Measurements from ENCODE around the gene MAGEL2. TPM values are rescaled to one million over a fixed set of nuclear protein-coding genes. Genes with fewer than 3 reads are reported as not detected.

MAGEL2 gene
- polyA plus RNA-seq, 1 of the 3 experiments (the other 2 are of a cell fraction) = 0.03 TPM

DNA sequence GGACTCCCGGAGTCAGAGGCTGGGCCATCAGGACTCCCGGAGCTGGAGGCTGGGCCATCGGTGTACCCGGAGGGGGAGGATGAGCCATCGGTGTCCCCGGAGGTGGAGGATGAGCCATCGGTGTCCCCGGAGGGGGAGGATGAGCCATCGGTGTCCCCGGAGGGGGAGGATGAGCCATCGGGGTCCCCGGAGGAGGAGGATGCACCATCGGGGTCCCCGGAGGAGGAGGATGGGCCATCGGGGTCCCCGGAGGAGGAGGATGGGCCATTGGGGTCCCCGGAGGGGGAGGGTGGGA lies 719 bp downstream of the MAGEL2 start:
- Histone ChIP-seq H3K9ac (no peak overlapping the region), H3K27me3 (ENCODE audit: insufficient read depth) (peaks cover 20% of the 10 kb centered on the region; the same call in 1 of the 2 replicates), H3K36me3 (replicated peaks in 1 of 2; ENCODE audit: control insufficient read depth in 1 of 2, insufficient read depth in 2 of 2, low read length in 1 of 2) (no peaks in the 10 kb centered on the region), H3K79me2 (ENCODE audit: insufficient read depth) (no peaks in the 10 kb centered on the region), H4K20me1 (ENCODE audit: insufficient read depth) (no peaks in the 10 kb centered on the region), H3K4me3 (ENCODE audit: low read depth in 2 of 2, low read length in 1 of 2) (peak overlapping the region in 1 of 2 experiments; percentile 61; a peak in 3 of 4 replicates), H3K9me3 (no peaks in the 10 kb centered on the region), H2AFZ (ENCODE audit: low read depth) (no peak overlapping the region), H3K4me2 (peak overlapping the region; percentile 79), H3F3A (replicated peaks; ENCODE audit: insufficient read depth) (no peaks in the 10 kb centered on the region), H3K27ac (ENCODE audit: low read depth in 2 of 2, low read length in 1 of 2) (no peak overlapping the region), H3K4me1 (ENCODE audit: control insufficient read depth in 1 of 2, insufficient read depth in 2 of 2, low read depth in 1 of 2, low read length in 1 of 2) (no peaks in the 10 kb centered on the region), H3K9me2 (no peaks in the 10 kb centered on the region)
- no peak for DNase-seq
- CTCF ChIA-PET = interaction anchor here (1.0 kb wide), 1 partner anchor 18 kb away, joined by 4 read pairs; no protein-coding TSS in a partner anchor
- TF ChIP-seq PBX3 (IDR thresholded peaks at IDR 0.05) = no peak
- TF ChIP-seq MXI1 (IDR thresholded peaks at IDR 0.05; ENCODE audit: low read depth, low read length) = no peak
- 31% methylated on average over 15 of the region's 17 CpGs for WGBS (ENCODE audit: low lambda C conversion rate)
- POLR2A ChIA-PET = interaction anchor here (0.7 kb wide), 1 partner anchor 10 kb away, joined by 3 read pairs; no protein-coding TSS in a partner anchor

GRCh38 chr15:23646165-23647000 lies 1.3 kb downstream of the MAGEL2 start:
- Histone ChIP-seq H3K27ac (ENCODE audit: low read depth in 2 of 2, low read length in 1 of 2) (no peak overlapping the region), H3F3A (replicated peaks; ENCODE audit: insufficient read depth) (no peaks in the 10 kb centered on the region), H4K20me1 (ENCODE audit: insufficient read depth) (no peaks in the 10 kb centered on the region), H3K4me2 (peak overlapping the region; percentile 79; the same call in 1 of the 2 replicates), H3K9me3 (no peaks in the 10 kb centered on the region), H3K36me3 (replicated peaks in 1 of 2; ENCODE audit: control insufficient read depth in 1 of 2, insufficient read depth in 2 of 2, low read length in 1 of 2) (no peaks in the 10 kb centered on the region), H3K9me2 (no peaks in the 10 kb centered on the region), H3K4me1 (ENCODE audit: control insufficient read depth in 1 of 2, insufficient read depth in 2 of 2, low read depth in 1 of 2, low read length in 1 of 2) (no peaks in the 10 kb centered on the region), H3K27me3 (ENCODE audit: insufficient read depth) (peaks cover 20% of the 10 kb centered on the region; the same call in 1 of the 2 replicates), H3K4me3 (ENCODE audit: low read depth in 2 of 2, low read length in 1 of 2) (peak overlapping the region in 1 of 2 experiments; percentile 61; a peak in 1 of 4 replicates), H3K79me2 (ENCODE audit: insufficient read depth) (no peaks in the 10 kb centered on the region), H2AFZ (ENCODE audit: low read depth) (no peak overlapping the region), H3K9ac (no peak overlapping the region)
- 79% methylated on average over 18 of the region's 51 CpGs for WGBS (ENCODE audit: low lambda C conversion rate)
- no peak for TF ChIP-seq EP300 (IDR thresholded peaks at IDR 0.05; ENCODE audit: borderline replicate concordance in 1 of 2, low read depth in 1 of 2, low read length in 1 of 2)
- TF ChIP-seq TEAD4 (IDR thresholded peaks at IDR 0.05; ENCODE audit: borderline replicate concordance, insufficient read depth) = no peak
- CTCF ChIA-PET = no interaction called here
- POLR2A ChIA-PET = no interaction called here
- peak; percentile 23 for DNase-seq

GRCh38 chr15:23645371-23646164 lies 2.1 kb downstream of the MAGEL2 start:
- H3K9me3 ChIP-seq = no peaks in the 10 kb centered on the region
- no peak overlapping the region for H3K4me2 ChIP-seq
- ChIA-PET POLR2A (no interaction called here), CTCF (interaction anchor here (1.9 to 2.6 kb wide), 2 partner anchors 215 to 233 kb away, joined by 7 to 13 read pairs; no protein-coding TSS in a partner anchor)
- no peaks in the 10 kb centered on the region for H3K4me1 ChIP-seq (ENCODE audit: control insufficient read depth in 1 of 2, insufficient read depth in 2 of 2, low read depth in 1 of 2, low read length in 1 of 2)
- no peak overlapping the region for H3K4me3 ChIP-seq (ENCODE audit: low read depth in 2 of 2, low read length in 1 of 2)
- H3K27ac ChIP-seq (ENCODE audit: low read depth in 2 of 2, low read length in 1 of 2) = no peak overlapping the region
- H3K9ac ChIP-seq = no peak overlapping the region
- no peaks in the 10 kb centered on the region for H3K36me3 ChIP-seq (replicated peaks in 1 of 2; ENCODE audit: control insufficient read depth in 1 of 2, insufficient read depth in 2 of 2, low read length in 1 of 2)
- no peaks in the 10 kb centered on the region for H3K9me2 ChIP-seq
- H4K20me1 ChIP-seq (ENCODE audit: insufficient read depth) = no peaks in the 10 kb centered on the region
- H3F3A ChIP-seq (replicated peaks; ENCODE audit: insufficient read depth) = no peaks in the 10 kb centered on the region
- WGBS (ENCODE audit: low lambda C conversion rate) = 67% methylated on average over 16 of the region's 40 CpGs
- H3K79me2 ChIP-seq (ENCODE audit: insufficient read depth) = no peaks in the 10 kb centered on the region
- no peak overlapping the region for H2AFZ ChIP-seq (ENCODE audit: low read depth)
- DNase-seq = peak; percentile 10
- peaks cover 20% of the 10 kb centered on the region; the same call in 1 of the 2 replicates for H3K27me3 ChIP-seq (ENCODE audit: insufficient read depth)
- TF ChIP-seq EZH2phosphoT487 (IDR thresholded peaks at IDR 0.05; ENCODE audit: borderline replicate concordance, low read depth) (no peak), RFX5 (IDR thresholded peaks at IDR 0.05; ENCODE audit: low read length) (no peak), NRF1 (IDR thresholded peaks at IDR 0.05; ENCODE audit: low read depth, low read length) (no peak), PBX3 (IDR thresholded peaks at IDR 0.05) (no peak), USF2 (IDR thresholded peaks at IDR 0.05; ENCODE audit: borderline replicate concordance, low read depth, low read length) (no peak), SMC3 (IDR thresholded peaks at IDR 0.05; ENCODE audit: low read depth, low read length) (no peak), RCOR1 (IDR thresholded peaks at IDR 0.05; ENCODE audit: low read length) (no peak), GABPA (IDR thresholded peaks at IDR 0.05; ENCODE audit: low read depth) (no peak), POLR2AphosphoS5 (IDR thresholded peaks at IDR 0.05; ENCODE audit: low read depth, low read length) (no peak)
- TF ChIP-seq, protein P1, sequence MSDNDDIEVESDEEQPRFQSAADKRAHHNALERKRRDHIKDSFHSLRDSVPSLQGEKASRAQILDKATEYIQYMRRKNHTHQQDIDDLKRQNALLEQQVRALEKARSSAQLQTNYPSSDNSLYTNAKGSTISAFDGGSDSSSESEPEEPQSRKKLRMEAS (IDR thresholded peaks at IDR 0.05; ENCODE audit: low read depth) = no peak
- TF ChIP-seq, protein P2, sequence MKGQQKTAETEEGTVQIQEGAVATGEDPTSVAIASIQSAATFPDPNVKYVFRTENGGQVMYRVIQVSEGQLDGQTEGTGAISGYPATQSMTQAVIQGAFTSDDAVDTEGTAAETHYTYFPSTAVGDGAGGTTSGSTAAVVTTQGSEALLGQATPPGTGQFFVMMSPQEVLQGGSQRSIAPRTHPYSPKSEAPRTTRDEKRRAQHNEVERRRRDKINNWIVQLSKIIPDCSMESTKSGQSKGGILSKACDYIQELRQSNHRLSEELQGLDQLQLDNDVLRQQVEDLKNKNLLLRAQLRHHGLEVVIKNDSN (IDR thresholded peaks at IDR 0.05; ENCODE audit: borderline replicate concordance, low read depth) = no peak
